K562 (cell line): ENCODE measurements around the gene NAT10. TPM values are rescaled to one million over a fixed set of nuclear protein-coding genes. Genes with fewer than 3 reads are reported as not detected.

Experiments
- ATAC-seq: fragments of 200-7000 bp; cut with Tn5 transposase; 3 replicates; pipeline ENCODE4 v1.9.1; 2020; ENCODE audit warnings: moderate library complexity
- BruUV-seq: library from RNA; stranded (reverse); fragments of 400-500 nt; replicated peaks from 2 replicates; lab custom pipeline; 2021; lab: Mats Ljungman, UMichigan
- CTCF ChIA-PET: fragments of 300-600 bp; formaldehyde crosslinking; extraction: SDS; loops from one replicate; lab custom pipeline; 2021; ENCODE audit warnings: low intra/inter-chr PET ratio; lab: Yijun Ruan, JAX
- POLR2A ChIA-PET: fragments of 300-600, 350-650 bp; sonication (Branson Sonifier 250); formaldehyde crosslinking; extraction: SDS; loops from one replicate; lab custom pipeline; 2021; ENCODE audit warnings: antibody characterized with exemption, inconsistent platforms; lab: Yijun Ruan, JAX
- DNase-seq, 4 experiments: peaks; one replicate each; pipeline versions ENCODE4 v3.0.0 to v3.0.0-alpha.2; 2011 to 2018; ENCODE audit warnings: low spot score in 3 of 4, mixed read lengths in 3 of 4; ENCODE audit errors: extremely low read depth in 1 of 4
- FAIRE-seq: peaks from 2 replicates; lab custom pipeline; 2011; peaks lifted over from hg19 to GRCh38; lab: Jason Lieb, UNC
- H2AFZ ChIP-seq: 2 replicates; pipeline ENCODE4 v1.6.0; 2011; ENCODE audit warnings: low read depth, low read length, control low read depth, inconsistent platforms
- H3K27ac ChIP-seq: fragments of 200-600 bp; 3 replicates; pipeline ENCODE4 v1.8.0; 2011; ENCODE audit warnings: low read depth, mild to moderate bottlenecking, control low read depth, inconsistent platforms, low read length, moderate library complexity, mixed read lengths; ENCODE audit errors: extremely low read depth
- H3K27me3 ChIP-seq, 2 experiments: fragments of 300-600 bp in 1 of 2; 2 replicates in 1 of 2; 3 replicates in 1 of 2; pipeline versions ENCODE4 v1.6.0 to v1.8.0; 2011; ENCODE audit warnings: inconsistent platforms in 2 of 2, low read length in 2 of 2, mild to moderate bottlenecking in 1 of 2, mixed read lengths in 1 of 2, moderate library complexity in 1 of 2; ENCODE audit not compliant: control insufficient read depth in 2 of 2, insufficient read depth in 2 of 2
- H3K36me3 ChIP-seq: fragments of 300-600 bp; 3 replicates; pipeline ENCODE4 v1.8.0; 2011; ENCODE audit warnings: mild to moderate bottlenecking, low read length, inconsistent platforms; ENCODE audit not compliant: control insufficient read depth, insufficient read depth
- H3K4me1 ChIP-seq, 2 experiments: fragments of 200-600 bp in 1 of 2; replicated peaks in 1 of 2; 2 replicates in 1 of 2; 3 replicates in 1 of 2; pipeline versions ENCODE4 v1.5.1 to v1.8.0; 2011; ENCODE audit warnings: inconsistent platforms in 2 of 2, low read length in 2 of 2, mild to moderate bottlenecking in 1 of 2, mixed read lengths in 1 of 2, moderate library complexity in 1 of 2; ENCODE audit not compliant: control insufficient read depth in 2 of 2, insufficient read depth in 2 of 2
- H3K4me2 ChIP-seq: 2 replicates; pipeline ENCODE4 v1.6.1; 2011; ENCODE audit warnings: low read length, control low read depth, inconsistent platforms, mixed read lengths; ENCODE audit not compliant: insufficient read depth
- H3K4me3 ChIP-seq: fragments of 200-600 bp; sonication (generic), shearing (Covaris generic); 2 replicates; pipeline ENCODE4 v1.5.1; 2016; ENCODE audit warnings: control low read depth, inconsistent platforms
- H3K79me2 ChIP-seq: fragments of 200-600 bp; 3 replicates; pipeline ENCODE4 v1.8.0; 2011; ENCODE audit warnings: low read length, inconsistent platforms; ENCODE audit not compliant: control insufficient read depth, insufficient read depth
- H3K9ac ChIP-seq, 2 experiments: 2 replicates each; pipeline versions ENCODE4 v1.6.0 to v1.6.1; 2011; ENCODE audit warnings: low read depth in 2 of 2, low read length in 2 of 2, control low read depth in 1 of 2, inconsistent platforms in 1 of 2, mild to moderate bottlenecking in 1 of 2, mixed read lengths in 1 of 2; ENCODE audit not compliant: insufficient read depth in 1 of 2
- H3K9me1 ChIP-seq: one replicate; pipeline ENCODE4 v1.6.0; 2011; ENCODE audit warnings: inconsistent platforms, mild to moderate bottlenecking, low read length, moderate library complexity; ENCODE audit not compliant: control insufficient read depth, insufficient read depth
- H3K9me3 ChIP-seq: replicated peaks from 2 replicates; pipeline ENCODE4 v1.5.1; 2011; ENCODE audit warnings: low read depth, low read length, inconsistent platforms; ENCODE audit not compliant: control insufficient read depth, insufficient read depth
- H4K20me1 ChIP-seq: replicated peaks from 2 replicates; pipeline ENCODE4 v1.6.1; 2011; ENCODE audit warnings: low read length, inconsistent platforms, mixed read lengths; ENCODE audit not compliant: control insufficient read depth, insufficient read depth
- ADNP ChIP-seq: fragments of 200-800 bp; sonication (Bioruptor generic); IDR thresholded peaks from 2 replicates; pipeline ENCODE4 v1.6.1; 2016; ENCODE audit warnings: missing genetic modification characterization, missing compliant biosample characterization
- CBX5 ChIP-seq: IDR thresholded peaks from 2 replicates; pipeline ENCODE4 v1.6.1; 2014; ENCODE audit warnings: low read depth, borderline replicate concordance
- CCNT2 ChIP-seq: IDR thresholded peaks from 2 replicates; pipeline ENCODE4 v1.6.1; 2011; ENCODE audit warnings: borderline replicate concordance, low read depth, mild to moderate bottlenecking, moderate library complexity, mixed read lengths, low read length; ENCODE audit not compliant: insufficient read length; ENCODE audit errors: extremely low read depth
- ESRRA ChIP-seq: fragments of 450-650 bp; IDR thresholded peaks from 2 replicates; pipeline ENCODE4 v1.6.1; 2014; ENCODE audit warnings: low read depth, mild to moderate bottlenecking, moderate library complexity, borderline replicate concordance
- ETV6 ChIP-seq, 3 experiments: fragments of 150-350 bp in 1 of 3; sonication (generic) in 1 of 3; formaldehyde crosslinking in 1 of 3; IDR thresholded peaks; 2 replicates each; pipeline versions ENCODE4 v1.6.1 to v1.8.0; 2014 to 2022; ENCODE audit warnings: borderline replicate concordance in 2 of 3, low read depth in 2 of 3, antibody characterized with exemption in 1 of 3, low read length in 1 of 3, mild to moderate bottlenecking in 1 of 3, missing genetic modification reagents in 1 of 3
- KLF10 ChIP-seq: fragments of 250-450 bp; sonication (Bioruptor Pico); IDR thresholded peaks from 2 replicates; pipeline ENCODE4 v1.6.1; 2021; ENCODE audit warnings: matching md5 sums
- PML ChIP-seq: IDR thresholded peaks from 2 replicates; pipeline ENCODE4 v1.6.1; 2012; ENCODE audit warnings: low read length, inconsistent platforms
- TBP ChIP-seq: optimal IDR thresholded peaks from 2 replicates; pipeline ENCODE3; 2011; ENCODE audit warnings: low read depth, low read length, improper control_type of control experiment
- ZNF134 ChIP-seq: fragments of 250-450 bp; sonication (Bioruptor Pico); conservative IDR thresholded peaks from 2 replicates; pipeline ENCODE4 v1.4.0; 2020
- ZNF143 ChIP-seq: sonication (generic); formaldehyde crosslinking; IDR thresholded peaks from 2 replicates; pipeline ENCODE4 v1.9.0; 2022; ENCODE audit warnings: mild to moderate bottlenecking, missing genetic modification reagents
- ZNF274 ChIP-seq: IDR thresholded peaks from 2 replicates; pipeline ENCODE4 v1.6.1; 2011; ENCODE audit warnings: low read depth, mild to moderate bottlenecking, low read length, moderate library complexity, borderline replicate concordance
- ZNF551 ChIP-seq: fragments of 250-450 bp; sonication (Bioruptor Pico); IDR thresholded peaks from 2 replicates; pipeline ENCODE4 v1.5.0; 2021; ENCODE audit warnings: mild to moderate bottlenecking, moderate library complexity
- ZNF695 ChIP-seq: fragments of 450-650 bp; formaldehyde crosslinking; IDR thresholded peaks from 2 replicates; pipeline ENCODE4 v1.4.0; 2020; ENCODE audit warnings: mild to moderate bottlenecking, moderate library complexity
- WGBS: fragments of 100-300 bp; shearing (Covaris generic); methylation state at CpG from one replicate; pipeline ENCODE4 v1.1.6; 2016; ENCODE audit warnings: low coverage, mixed read lengths; ENCODE audit not compliant: insufficient coverage; ENCODE audit errors: missing lambda C conversion rate; 5-methylcytosine and 5-hydroxymethylcytosine counted together
- in situ Hi-C: fragments of 300-500 bp; cut with MboI; formaldehyde crosslinking; loops from 4 replicates; pipeline ENCODE4 v1.15.0; 2018; ENCODE audit warnings: inconsistent platforms, mixed read lengths
- intact Hi-C: fragments of 100-400 bp; cut with micrococcal nuclease; formaldehyde crosslinking; loops from 2 replicates; pipeline ENCODE4 v1.14.2; 2022
- polyA plus RNA-seq, 8 experiments: library from polyadenylated mRNA; depleted of rRNA in 4 of 8; stranded (reverse) in 5 of 8; unstranded in 3 of 8; fragments of >200 nt; fragmentation: Nextera tagmentation in 2 of 8; fragmentation: Illumina TruSeq in 1 of 8; extraction: Ambion mirVana in 2 of 8; extraction: Trizol in 1 of 8; gene quantifications; 2 replicates each; pipeline versions ENCODE4 v1.2.1 to v1.2.3, GENCODE V29; 2011 to 2014; ENCODE audit warnings: inconsistent platforms in 1 of 8, missing spikeins in 1 of 8
- total RNA-seq, 7 experiments: library from RNA; depleted of rRNA in 6 of 7; stranded (reverse); fragments of >200 nt in 6 of 7; fragmentation: Illumina TruSeq in 2 of 7; extraction: Trizol in 2 of 7; gene quantifications; 2 replicates each; pipeline versions ENCODE4 v1.2.1 to v1.2.3, GENCODE V29; 2011 to 2021; ENCODE audit warnings: low replicate concordance in 1 of 7
- TF ChIP-seq, protein P1 (sequence below): fragments of 450-650 bp; IDR thresholded peaks from 2 replicates; pipeline ENCODE4 v1.6.1; 2016; ENCODE audit warnings: low read depth

The NAT10 gene
- total and polyA plus RNA-seq, 9 of the 15 experiments (the other 6 are each of a cell fraction or from before 2014, with no cell fraction given) = 55.4 to 125 (median 86.3) TPM

DNA sequence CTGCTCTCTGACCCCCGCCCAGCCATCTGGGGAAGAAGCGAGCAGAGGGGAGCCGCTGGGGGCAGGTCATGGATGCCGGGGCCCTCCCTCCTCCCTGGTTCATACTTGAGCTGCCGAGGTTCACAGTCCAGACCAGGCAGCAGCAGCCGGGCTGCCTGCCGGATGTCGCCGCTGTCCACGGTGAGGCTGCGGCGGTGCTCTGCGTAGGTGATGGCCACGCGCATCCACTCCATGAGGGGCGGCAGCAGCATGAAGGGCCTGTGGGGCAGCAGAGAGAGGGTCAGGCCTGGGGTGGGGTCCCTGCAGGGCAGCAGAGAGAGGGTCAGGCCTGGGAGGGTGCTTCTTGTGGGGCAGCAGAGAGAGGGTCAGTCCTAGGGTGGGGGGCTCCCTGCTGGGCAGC lies 67.6 kb downstream of the NAT10 start:
- intact Hi-C loops = loop anchor here (5.0 to 10.0 kb wide), 4 partner anchors 176 to 722 kb away; no protein-coding TSS in a partner anchor
- CTCF ChIA-PET = interaction anchor here (1.3 to 4.1 kb wide), 2 partner anchors 186 to 718 kb away, joined by 8 to 80 read pairs; partner anchors contain the start of gene ABTB2
- FAIRE-seq (no peak), ATAC-seq (no peak), DNase-seq (no peak)
- H3K9me3 ChIP-seq = no peaks in the 10 kb centered on the region
- no peak overlapping the region for H3K4me3 ChIP-seq
- H3K79me2 ChIP-seq = no peaks in the 10 kb centered on the region
- H4K20me1 ChIP-seq = no peaks in the 10 kb centered on the region; the same call in 1 of the 2 replicates
- H3K4me2 ChIP-seq = no peak overlapping the region
- WGBS = 48% methylated on average over 14 of the region's 16 CpGs
- peaks cover 30 to 62% of the 10 kb centered on the region in 2 experiments for H3K27me3 ChIP-seq
- H3K27ac ChIP-seq = no peak overlapping the region
- H2AFZ ChIP-seq = no peak overlapping the region
- H3K9ac ChIP-seq = no peak overlapping the region
- no peaks in the 10 kb centered on the region for H3K36me3 ChIP-seq
- in situ Hi-C loops = loop anchor here (25.0 kb wide), 1 partner anchor 336 kb away; no protein-coding TSS in a partner anchor
- H3K9me1 ChIP-seq = no peaks in the 10 kb centered on the region
- POLR2A ChIA-PET = interaction anchor here (0.6 kb wide), 2 partner anchors 32 to 1220 kb away, joined by 3 read pairs; no protein-coding TSS in a partner anchor
- peaks cover 2 to 18% of the 10 kb centered on the region in 2 experiments; a peak in 3 of 5 replicates for H3K4me1 ChIP-seq
- BruUV-seq = no TSS peak
- TF ChIP-seq ZNF134 (no peak), ZNF143 (CRISPR knock-in tag) (no peak), PML (no peak), ESRRA (no peak), KLF10 (CRISPR knock-in tag) (no peak), CCNT2 (no peak), ETV6 (IDR thresholded peaks at IDR 0.05; ENCODE audit: borderline replicate concordance in 1 of 2, low read depth in 2 of 2, low read length in 1 of 2) (no peak), ETV6 (CRISPR knock-in tag; IDR thresholded peaks at IDR 0.05; ENCODE audit: borderline replicate concordance) (no peak), ZNF551 (CRISPR knock-in tag) (no peak), TBP (no peak), ZNF695 (CRISPR knock-in tag) (no peak), CBX5 (no peak), ADNP (tag) (no peak), ZNF274 (no peak)
- TF ChIP-seq, protein P1, sequence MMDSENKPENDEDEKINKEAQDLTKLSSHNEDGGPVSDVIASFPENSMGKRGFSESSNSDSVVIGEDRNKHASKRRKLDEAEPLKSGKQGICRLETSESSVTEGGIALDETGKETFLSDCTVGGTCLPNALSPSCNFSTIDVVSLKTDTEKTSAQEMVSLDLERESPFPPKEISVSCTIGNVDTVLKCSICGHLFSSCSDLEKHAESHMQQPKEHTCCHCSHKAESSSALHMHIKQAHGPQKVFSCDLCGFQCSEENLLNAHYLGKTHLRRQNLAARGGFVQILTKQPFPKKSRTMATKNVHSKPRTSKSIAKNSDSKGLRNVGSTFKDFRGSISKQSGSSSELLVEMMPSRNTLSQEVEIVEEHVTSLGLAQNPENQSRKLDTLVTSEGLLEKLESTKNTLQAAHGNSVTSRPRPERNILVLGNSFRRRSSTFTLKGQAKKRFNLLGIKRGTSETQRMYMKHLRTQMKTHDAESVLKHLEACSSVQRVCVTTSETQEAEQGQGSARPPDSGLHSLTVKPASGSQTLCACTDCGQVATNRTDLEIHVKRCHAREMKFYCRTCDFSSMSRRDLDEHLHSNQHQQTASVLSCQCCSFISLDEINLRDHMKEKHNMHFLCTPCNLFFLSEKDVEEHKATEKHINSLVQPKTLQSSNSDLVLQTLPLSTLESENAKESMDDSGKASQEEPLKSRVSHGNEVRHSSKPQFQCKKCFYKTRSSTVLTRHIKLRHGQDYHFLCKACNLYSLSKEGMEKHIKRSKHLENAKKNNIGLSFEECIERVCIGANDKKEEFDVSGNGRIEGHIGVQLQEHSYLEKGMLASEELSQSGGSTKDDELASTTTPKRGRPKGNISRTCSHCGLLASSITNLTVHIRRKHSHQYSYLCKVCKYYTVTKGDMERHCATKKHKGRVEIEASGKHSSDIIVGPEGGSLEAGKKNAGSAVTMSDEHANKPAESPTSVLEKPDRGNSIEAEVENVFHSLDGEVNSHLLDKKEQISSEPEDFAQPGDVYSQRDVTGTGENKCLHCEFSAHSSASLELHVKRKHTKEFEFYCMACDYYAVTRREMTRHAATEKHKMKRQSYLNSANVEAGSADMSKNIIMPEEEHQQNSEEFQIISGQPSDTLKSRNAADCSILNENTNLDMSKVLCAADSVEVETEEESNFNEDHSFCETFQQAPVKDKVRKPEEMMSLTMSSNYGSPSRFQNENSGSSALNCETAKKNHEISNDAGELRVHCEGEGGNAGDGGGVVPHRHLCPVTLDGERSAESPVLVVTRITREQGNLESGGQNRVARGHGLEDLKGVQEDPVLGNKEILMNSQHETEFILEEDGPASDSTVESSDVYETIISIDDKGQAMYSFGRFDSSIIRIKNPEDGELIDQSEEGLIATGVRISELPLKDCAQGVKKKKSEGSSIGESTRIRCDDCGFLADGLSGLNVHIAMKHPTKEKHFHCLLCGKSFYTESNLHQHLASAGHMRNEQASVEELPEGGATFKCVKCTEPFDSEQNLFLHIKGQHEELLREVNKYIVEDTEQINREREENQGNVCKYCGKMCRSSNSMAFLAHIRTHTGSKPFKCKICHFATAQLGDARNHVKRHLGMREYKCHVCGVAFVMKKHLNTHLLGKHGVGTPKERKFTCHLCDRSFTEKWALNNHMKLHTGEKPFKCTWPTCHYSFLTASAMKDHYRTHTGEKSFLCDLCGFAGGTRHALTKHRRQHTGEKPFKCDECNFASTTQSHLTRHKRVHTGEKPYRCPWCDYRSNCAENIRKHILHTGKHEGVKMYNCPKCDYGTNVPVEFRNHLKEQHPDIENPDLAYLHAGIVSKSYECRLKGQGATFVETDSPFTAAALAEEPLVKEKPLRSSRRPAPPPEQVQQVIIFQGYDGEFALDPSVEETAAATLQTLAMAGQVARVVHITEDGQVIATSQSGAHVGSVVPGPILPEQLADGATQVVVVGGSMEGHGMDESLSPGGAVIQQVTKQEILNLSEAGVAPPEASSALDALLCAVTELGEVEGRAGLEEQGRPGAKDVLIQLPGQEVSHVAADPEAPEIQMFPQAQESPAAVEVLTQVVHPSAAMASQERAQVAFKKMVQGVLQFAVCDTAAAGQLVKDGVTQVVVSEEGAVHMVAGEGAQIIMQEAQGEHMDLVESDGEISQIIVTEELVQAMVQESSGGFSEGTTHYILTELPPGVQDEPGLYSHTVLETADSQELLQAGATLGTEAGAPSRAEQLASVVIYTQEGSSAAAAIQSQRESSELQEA = no peak
